Mesendoderm (in vitro differentiated cells): ENCODE results near the gene TBX3.

Source experiments
- DNase-seq: peaks from one replicate; pipeline ENCODE4 v3.0.0; 2013
- H2AK5ac ChIP-seq: 2 replicates; pipeline ENCODE4 v1.6.1; 2013; ENCODE audit warnings: low read length, inconsistent platforms
- H2BK120ac ChIP-seq: 2 replicates; pipeline ENCODE4 v1.6.1; 2013; ENCODE audit warnings: low read depth, mild to moderate bottlenecking, low read length, moderate library complexity, mixed read lengths
- H2BK15ac ChIP-seq: replicated peaks from 2 replicates; pipeline ENCODE4 v1.6.1; 2013; ENCODE audit warnings: low read depth, mild to moderate bottlenecking, moderate library complexity
- H2BK5ac ChIP-seq: 2 replicates; pipeline ENCODE4 v1.6.1; 2013; ENCODE audit warnings: low read length, inconsistent platforms
- H3K18ac ChIP-seq: 2 replicates; pipeline ENCODE4 v1.6.1; 2013; ENCODE audit warnings: mild to moderate bottlenecking, low read length, mixed read lengths
- H3K23ac ChIP-seq: one replicate; pipeline ENCODE4 v1.6.1; 2013; ENCODE audit warnings: low read length
- H3K27ac ChIP-seq: 2 replicates; pipeline ENCODE4 v1.5.1; 2013; ENCODE audit warnings: low read depth, mild to moderate bottlenecking, inconsistent platforms, low read length, moderate library complexity
- H3K27me3 ChIP-seq: 2 replicates; pipeline ENCODE4 v1.6.1; 2013; ENCODE audit warnings: low read length, control low read depth, mild to moderate bottlenecking, inconsistent platforms; ENCODE audit not compliant: insufficient read depth, poor library complexity
- H3K36me3 ChIP-seq: 2 replicates; pipeline ENCODE4 v1.6.1; 2013; ENCODE audit warnings: low read length, inconsistent platforms; ENCODE audit not compliant: control insufficient read depth, insufficient read depth
- H3K4ac ChIP-seq: one replicate; pipeline ENCODE4 v1.6.1; 2013; ENCODE audit warnings: low read depth, mild to moderate bottlenecking, low read length, moderate library complexity
- H3K4me1 ChIP-seq: 2 replicates; pipeline ENCODE4 v1.6.1; 2013; ENCODE audit warnings: low read depth, low read length, inconsistent platforms; ENCODE audit not compliant: control insufficient read depth
- H3K4me2 ChIP-seq: 2 replicates; pipeline ENCODE4 v1.6.1; 2013; ENCODE audit warnings: low read length
- H3K4me3 ChIP-seq: 2 replicates; pipeline ENCODE4 v1.5.1; 2013; ENCODE audit warnings: mild to moderate bottlenecking, low read length
- H3K56ac ChIP-seq: one replicate; pipeline ENCODE4 v1.6.1; 2013; ENCODE audit warnings: low read length
- H3K79me1 ChIP-seq: 2 replicates; pipeline ENCODE4 v1.6.1; 2013; ENCODE audit warnings: low read length, inconsistent platforms
- H3K79me2 ChIP-seq: 2 replicates; pipeline ENCODE4 v1.6.1; 2013; ENCODE audit warnings: mild to moderate bottlenecking, low read length; ENCODE audit not compliant: control insufficient read depth, insufficient read depth
- H3K9ac ChIP-seq: 2 replicates; pipeline ENCODE4 v1.6.1; 2013; ENCODE audit warnings: low read length, inconsistent platforms
- H4K5ac ChIP-seq: one replicate; pipeline ENCODE4 v1.6.1; 2013; ENCODE audit warnings: low read length
- H4K8ac ChIP-seq: one replicate; pipeline ENCODE4 v1.6.1; 2013; ENCODE audit warnings: low read depth, mild to moderate bottlenecking, control low read depth, low read length, moderate library complexity
- WGBS: extraction: QIAGEN DNeasy Blood & Tissue Kit; methylation state at CpG from one replicate; pipeline ENCODE4 v1.1.7; 2013; ENCODE audit warnings: low lambda C conversion rate, missing lambda C conversion rate; ENCODE audit not compliant: insufficient coverage; ENCODE audit errors: extremely low coverage; 5-methylcytosine and 5-hydroxymethylcytosine counted together

TBX3 gene

DNA sequence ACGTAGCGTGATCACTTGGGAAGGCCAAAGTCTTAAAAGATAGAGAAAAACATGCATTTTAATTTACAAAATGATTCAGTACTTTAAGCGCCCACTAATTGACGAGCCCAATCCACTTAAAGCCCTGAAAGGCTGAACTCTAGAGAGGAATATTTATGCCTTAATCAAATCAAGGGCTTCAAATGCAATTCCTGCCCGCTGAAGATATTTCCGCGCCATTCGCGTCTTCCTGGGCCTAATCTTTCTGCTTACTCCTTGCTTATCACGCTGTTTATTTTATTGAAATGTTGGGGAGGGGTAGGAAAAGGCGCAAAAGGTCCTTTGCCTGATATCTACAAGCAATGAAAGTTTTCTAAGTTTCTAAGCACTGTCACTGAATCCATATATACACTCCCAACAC lies 4.0 kb downstream of the TBX3 start:
- H3K18ac ChIP-seq = peak overlapping the region; percentile 57
- peaks cover 19% of the 10 kb centered on the region for H3K79me1 ChIP-seq
- H3K23ac ChIP-seq = no peak overlapping the region
- peaks cover 18% of the 10 kb centered on the region for H3K36me3 ChIP-seq
- no peaks in the 10 kb centered on the region for H3K27me3 ChIP-seq
- peaks cover 58% of the 10 kb centered on the region for H3K79me2 ChIP-seq
- peak overlapping the region; percentile 7 for H3K4me2 ChIP-seq
- no peak for DNase-seq
- H2BK120ac ChIP-seq = no peak overlapping the region
- no peak overlapping the region for H3K27ac ChIP-seq
- H2BK15ac ChIP-seq = peak overlapping the region; percentile 48
- peak overlapping the region; percentile 18 for H3K4me3 ChIP-seq
- no peak overlapping the region for H4K5ac ChIP-seq
- peak overlapping the region; percentile 69 for H3K56ac ChIP-seq
- H3K4me1 ChIP-seq = peaks cover 14% of the 10 kb centered on the region
- peak overlapping the region; percentile 80 for H3K9ac ChIP-seq
- H3K4ac ChIP-seq = no peak overlapping the region
- no peak overlapping the region for H2BK5ac ChIP-seq
- no CpG with 5 or more reads among the region's 11 CpGs for WGBS
- H4K8ac ChIP-seq = no peak overlapping the region
- no peak overlapping the region for H2AK5ac ChIP-seq

DNA sequence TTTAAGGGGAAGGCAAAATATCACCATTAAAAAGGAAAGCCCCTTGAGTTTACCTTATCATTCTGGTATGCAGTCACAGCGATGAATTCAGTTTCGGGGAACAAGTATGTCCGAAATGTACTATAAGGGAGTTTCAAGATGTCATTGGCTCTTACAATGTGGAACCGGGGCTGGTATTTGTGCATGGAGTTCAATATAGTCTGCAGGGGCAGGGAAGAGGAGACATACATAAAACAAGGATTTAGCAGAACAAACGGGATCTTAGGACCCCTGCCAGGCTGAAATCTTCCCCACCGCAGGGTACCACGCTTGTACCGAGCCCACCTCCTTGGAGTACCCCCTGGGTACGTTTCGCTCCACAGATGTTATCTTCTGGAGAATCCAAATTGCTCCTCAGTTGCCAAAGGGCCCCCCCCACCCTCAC lies 4.5 kb downstream of the TBX3 start:
- peaks cover 21% of the 10 kb centered on the region for H3K79me1 ChIP-seq
- H3K4me2 ChIP-seq = peak overlapping the region; percentile 7
- no peak overlapping the region for H3K4ac ChIP-seq
- peak overlapping the region; percentile 80 for H3K9ac ChIP-seq
- no peak overlapping the region for H2BK15ac ChIP-seq
- no peak overlapping the region for H3K23ac ChIP-seq
- H2BK120ac ChIP-seq = no peak overlapping the region
- H3K56ac ChIP-seq = peak overlapping the region; percentile 69
- no CpG with 5 or more reads among the region's 10 CpGs for WGBS
- peak overlapping the region; percentile 18 for H3K4me3 ChIP-seq
- peaks cover 58% of the 10 kb centered on the region for H3K79me2 ChIP-seq
- H2BK5ac ChIP-seq = no peak overlapping the region
- no peaks in the 10 kb centered on the region for H3K27me3 ChIP-seq
- peaks cover 20% of the 10 kb centered on the region for H3K36me3 ChIP-seq
- H4K8ac ChIP-seq = no peak overlapping the region
- no peak overlapping the region for H4K5ac ChIP-seq
- no peak overlapping the region for H2AK5ac ChIP-seq
- H3K18ac ChIP-seq = peak overlapping the region; percentile 57
- peaks cover 14% of the 10 kb centered on the region for H3K4me1 ChIP-seq
- no peak overlapping the region for H3K27ac ChIP-seq
- DNase-seq = peak; percentile 68

DNA sequence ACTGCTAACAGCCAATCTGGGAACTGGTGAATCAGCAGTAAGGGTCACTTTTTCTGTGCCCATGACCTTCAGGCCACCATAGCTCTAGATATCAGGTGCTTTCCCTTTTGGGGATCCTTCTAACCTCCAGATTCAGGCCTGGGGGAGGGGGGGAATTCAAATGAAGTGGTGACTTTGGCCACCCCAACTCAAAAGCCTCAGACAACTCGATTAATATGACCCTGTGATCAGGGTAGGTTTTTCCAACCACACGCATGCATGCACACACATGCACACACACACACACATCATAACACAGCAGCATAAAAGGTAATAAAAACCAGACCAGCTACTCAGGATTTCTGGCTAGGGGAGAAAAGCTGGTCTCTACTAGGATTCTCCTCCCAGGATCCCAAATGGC lies 5.3 kb downstream of the TBX3 start:
- Histone ChIP-seq H3K27me3 (no peaks in the 10 kb centered on the region), H3K4me1 (peaks cover 17% of the 10 kb centered on the region), H2BK5ac (no peak overlapping the region), H2BK15ac (peak overlapping the region; percentile 20), H3K56ac (no peak overlapping the region), H3K27ac (no peak overlapping the region), H3K23ac (no peak overlapping the region), H2BK120ac (no peak overlapping the region), H3K4ac (no peak overlapping the region), H3K9ac (peak overlapping the region; percentile 17), H3K18ac (peak overlapping the region; percentile 65), H3K36me3 (peaks cover 23% of the 10 kb centered on the region), H4K5ac (no peak overlapping the region), H3K4me2 (no peak overlapping the region), H2AK5ac (no peak overlapping the region), H3K79me1 (peaks cover 24% of the 10 kb centered on the region), H4K8ac (no peak overlapping the region), H3K4me3 (no peak overlapping the region), H3K79me2 (peaks cover 57% of the 10 kb centered on the region)
- no CpG with 5 or more reads among the region's 2 CpGs for WGBS
- DNase-seq = no peak

DNA sequence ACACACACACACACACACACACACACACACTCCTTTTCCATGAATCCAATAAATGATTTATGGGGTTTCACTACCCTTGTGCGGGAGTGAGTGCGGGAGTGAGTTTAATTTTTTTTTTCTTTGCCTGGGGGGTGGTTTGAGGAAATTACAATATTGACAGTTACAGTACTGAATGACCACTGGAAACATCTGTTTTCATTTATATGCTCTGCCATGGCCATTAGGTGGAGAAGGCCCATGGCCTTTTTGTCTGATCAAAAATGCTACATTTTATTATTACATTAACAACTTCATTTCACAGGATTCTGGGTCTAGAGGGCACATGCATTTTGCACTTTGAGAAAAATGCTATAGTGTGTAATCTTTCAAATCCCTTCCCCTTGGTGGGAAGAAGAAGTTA lies 5.9 kb downstream of the TBX3 start:
- Histone ChIP-seq H3K27ac (no peak overlapping the region), H4K8ac (no peak overlapping the region), H2BK15ac (no peak overlapping the region), H3K79me1 (peaks cover 26% of the 10 kb centered on the region), H3K27me3 (no peaks in the 10 kb centered on the region), H2AK5ac (no peak overlapping the region), H3K4me1 (peaks cover 23% of the 10 kb centered on the region), H3K56ac (no peak overlapping the region), H3K9ac (no peak overlapping the region), H4K5ac (no peak overlapping the region), H3K23ac (no peak overlapping the region), H3K36me3 (peaks cover 27% of the 10 kb centered on the region), H3K79me2 (peaks cover 50% of the 10 kb centered on the region), H2BK5ac (no peak overlapping the region), H3K18ac (no peak overlapping the region), H3K4me2 (no peak overlapping the region), H2BK120ac (no peak overlapping the region), H3K4me3 (no peak overlapping the region), H3K4ac (no peak overlapping the region)
- no peak for DNase-seq
- WGBS = no CpG with 5 or more reads among the region's 2 CpGs

DNA sequence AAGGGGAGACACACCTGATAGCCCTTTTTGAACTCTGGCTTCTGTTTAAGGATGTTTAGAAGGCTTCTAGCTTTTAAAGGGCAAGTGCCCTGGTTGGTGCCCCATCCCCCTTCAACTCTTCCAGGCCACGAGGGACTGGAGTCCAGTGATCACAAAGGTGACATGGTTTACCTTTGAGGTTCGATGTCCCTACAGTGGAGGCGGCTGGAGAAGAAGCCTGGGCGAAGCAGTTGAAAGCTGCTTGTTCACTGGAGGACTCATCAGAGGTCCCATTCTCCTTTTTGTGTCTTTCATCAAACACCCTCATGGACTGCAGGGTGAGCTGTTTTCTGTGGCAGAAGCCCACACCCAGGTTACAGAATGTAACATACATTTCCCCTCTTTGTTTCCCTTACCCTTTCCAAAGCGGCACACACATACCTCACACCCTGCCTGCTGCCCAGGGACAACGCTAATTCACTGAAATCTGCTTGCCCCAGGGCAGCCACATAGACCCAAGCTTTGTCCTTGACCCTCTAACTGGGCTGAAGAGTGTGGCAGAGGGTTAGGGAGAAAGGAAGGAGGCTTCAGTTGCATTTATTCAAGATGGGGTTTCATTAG lies 7.7 kb downstream of the TBX3 start:
- no peak overlapping the region for H3K27ac ChIP-seq
- no peak overlapping the region for H3K18ac ChIP-seq
- no peaks in the 10 kb centered on the region for H3K27me3 ChIP-seq
- no peak overlapping the region for H3K4me2 ChIP-seq
- peak overlapping the region; percentile 73 for H3K23ac ChIP-seq
- H2AK5ac ChIP-seq = no peak overlapping the region
- no peak overlapping the region for H4K8ac ChIP-seq
- peaks cover 30% of the 10 kb centered on the region for H3K36me3 ChIP-seq
- peak overlapping the region; percentile 34 for H3K9ac ChIP-seq
- peaks cover 28% of the 10 kb centered on the region for H3K79me1 ChIP-seq
- no peak overlapping the region for H2BK15ac ChIP-seq
- no peak overlapping the region for H3K4me3 ChIP-seq
- H3K56ac ChIP-seq = peak overlapping the region; percentile 58
- peak overlapping the region; percentile 22 for H2BK5ac ChIP-seq
- no peak overlapping the region for H3K4ac ChIP-seq
- no CpG with 5 or more reads among the region's 6 CpGs for WGBS
- peaks cover 23% of the 10 kb centered on the region for H3K4me1 ChIP-seq
- peak; percentile 53 for DNase-seq
- peaks cover 32% of the 10 kb centered on the region for H3K79me2 ChIP-seq
- H4K5ac ChIP-seq = no peak overlapping the region
- no peak overlapping the region for H2BK120ac ChIP-seq
